KMS-11 (cell line): ENCODE results near the gene CDH13.

ENCODE experiments used
- H2AFZ ChIP-seq: fragments of 200-600 bp; sonication (generic); 2 replicates; pipeline ENCODE4 v1.6.1; 2016; ENCODE audit warnings: antibody characterized with exemption, mixed run types, low read depth
- H3K27ac ChIP-seq: fragments of 200-600 bp; sonication (generic); 2 replicates; pipeline ENCODE4 v1.6.1; 2016; ENCODE audit warnings: mild to moderate bottlenecking, mixed run types
- H3K27me3 ChIP-seq: fragments of 200-600 bp; sonication (generic); 2 replicates; pipeline ENCODE4 v1.6.1; 2017; ENCODE audit warnings: mild to moderate bottlenecking, low read depth, mixed run types, moderate library complexity; ENCODE audit not compliant: insufficient read depth
- H3K36me3 ChIP-seq: fragments of 200-600 bp; sonication (generic); 2 replicates; pipeline ENCODE4 v1.6.1; 2017; ENCODE audit warnings: mild to moderate bottlenecking, mixed run types; ENCODE audit not compliant: insufficient read depth
- H3K4me1 ChIP-seq: fragments of 200-600 bp; sonication (generic); 2 replicates; pipeline ENCODE4 v1.6.1; 2016; ENCODE audit warnings: mild to moderate bottlenecking, low read depth, mixed run types; ENCODE audit not compliant: poor library complexity, severe bottlenecking
- H3K4me2 ChIP-seq: fragments of 200-600 bp; sonication (generic); 2 replicates; pipeline ENCODE4 v1.7.0; 2016; ENCODE audit warnings: mild to moderate bottlenecking, mixed run types
- H3K4me3 ChIP-seq: fragments of 200-600 bp; sonication (generic); IDR thresholded peaks from 2 replicates; pipeline ENCODE4 v1.6.1; 2017; ENCODE audit warnings: low read depth, low read length, mixed read lengths; ENCODE audit not compliant: insufficient read depth
- H3K79me2 ChIP-seq: fragments of 200-600 bp; sonication (generic); 2 replicates; pipeline ENCODE4 v1.6.1; 2016; ENCODE audit warnings: low read depth, mixed run types; ENCODE audit not compliant: insufficient read depth
- H3K9ac ChIP-seq: fragments of 200-600 bp; sonication (generic); 2 replicates; pipeline ENCODE4 v1.6.1; 2016; ENCODE audit warnings: mild to moderate bottlenecking, mixed run types
- H4K20me1 ChIP-seq: fragments of 200-600 bp; sonication (generic); 2 replicates; pipeline ENCODE4 v1.6.1; 2016; ENCODE audit warnings: mild to moderate bottlenecking, mixed run types; ENCODE audit not compliant: insufficient read depth
- CTCF ChIP-seq: fragments of 200-600 bp; sonication (generic); conservative IDR thresholded peaks from 2 replicates; pipeline ENCODE4 v1.6.1; 2017; ENCODE audit warnings: low read depth, mild to moderate bottlenecking, antibody characterized with exemption, low read length, moderate library complexity, mixed read lengths

CDH13 gene

GRCh38 chr16:82630219-82630618 is 3.5 kb downstream of the CDH13 start:
- no peak for TF ChIP-seq CTCF
- Histone ChIP-seq H3K27me3 (no peaks in the 10 kb centered on the region), H3K4me1 (no peaks in the 10 kb centered on the region), H3K79me2 (no peaks in the 10 kb centered on the region), H3K36me3 (no peaks in the 10 kb centered on the region), H3K9ac (no peak overlapping the region), H3K4me3 (no peak overlapping the region), H3K4me2 (no peak overlapping the region), H3K27ac (no peak overlapping the region), H4K20me1 (no peaks in the 10 kb centered on the region), H2AFZ (no peak overlapping the region)

GRCh38 chr16:82630688-82631087 is 3.9 kb downstream of the CDH13 start:
- no peaks in the 10 kb centered on the region for H3K4me1 ChIP-seq
- no peak overlapping the region for H3K27ac ChIP-seq
- no peak for TF ChIP-seq CTCF
- no peaks in the 10 kb centered on the region for H3K79me2 ChIP-seq
- no peak overlapping the region for H3K9ac ChIP-seq
- no peak overlapping the region for H3K4me3 ChIP-seq
- H4K20me1 ChIP-seq: no peaks in the 10 kb centered on the region
- no peak overlapping the region for H2AFZ ChIP-seq
- no peak overlapping the region for H3K4me2 ChIP-seq
- H3K27me3 ChIP-seq: no peaks in the 10 kb centered on the region
- no peaks in the 10 kb centered on the region for H3K36me3 ChIP-seq

- no peak overlapping the region for H3K9ac ChIP-seq
- no peak for TF ChIP-seq CTCF
- H4K20me1 ChIP-seq: no peaks in the 10 kb centered on the region
- H3K4me1 ChIP-seq: no peaks in the 10 kb centered on the region
- no peak overlapping the region for H3K4me2 ChIP-seq
- no peaks in the 10 kb centered on the region for H3K36me3 ChIP-seq
- H2AFZ ChIP-seq: no peak overlapping the region
- no peaks in the 10 kb centered on the region for H3K79me2 ChIP-seq
- H3K4me3 ChIP-seq: no peak overlapping the region
- H3K27ac ChIP-seq: no peak overlapping the region
- no peaks in the 10 kb centered on the region for H3K27me3 ChIP-seq
Observed at GRCh38 chr16:82631701-82632685, 5.2 kb downstream of the CDH13 start.

- TF ChIP-seq CTCF: no peak
- H3K4me1 ChIP-seq: no peaks in the 10 kb centered on the region
- no peaks in the 10 kb centered on the region for H3K36me3 ChIP-seq
- no peaks in the 10 kb centered on the region for H3K79me2 ChIP-seq
- no peak overlapping the region for H3K9ac ChIP-seq
- no peaks in the 10 kb centered on the region for H3K27me3 ChIP-seq
- no peak overlapping the region for H3K27ac ChIP-seq
- no peaks in the 10 kb centered on the region for H4K20me1 ChIP-seq
- H3K4me2 ChIP-seq: no peak overlapping the region
- H3K4me3 ChIP-seq: no peak overlapping the region
- no peak overlapping the region for H2AFZ ChIP-seq
Observed at GRCh38 chr16:82633964-82634600, 7.3 kb downstream of the CDH13 start.
